ENCODE results near the gene AHSA1. TPM values are rescaled to one million over a fixed set of nuclear protein-coding genes. Genes with fewer than 3 reads are reported as not detected.

Gene AHSA1
- total RNA-seq, 4 donors from 2014 or later = 91.8 to 1,536 (median 141) TPM

GRCh38 chr14:77508876-77509275, 51.0 kb downstream of the AHSA1 start:
- TF ChIP-seq CTCF (IDR thresholded peaks at IDR 0.05) (no peak), POLR2A (IDR thresholded peaks at IDR 0.05) (no peak)
- Histone ChIP-seq H3K4me1 (no peaks in the 10 kb centered on the region), H3K36me3 (no peaks in the 10 kb centered on the region), H3K4me3 (no peak overlapping the region), H3K9me3 (no peaks in the 10 kb centered on the region), H3K27ac (peak overlapping the region; percentile 73 to 85), H3K27me3 (no peaks in the 10 kb centered on the region)
- no peak for DNase-seq
- intact Hi-C loops (cut with DNase I; ENCODE audit: low total_unique reads) = no loop called here

GRCh38 chr14:77509366-77509765, 51.5 kb downstream of the AHSA1 start:
- no peaks in the 10 kb centered on the region for H3K27me3 ChIP-seq
- intact Hi-C loops (cut with DNase I; ENCODE audit: low total_unique reads) = no loop called here
- TF ChIP-seq POLR2A (IDR thresholded peaks at IDR 0.05) (no peak), CTCF (IDR thresholded peaks at IDR 0.05) (no peak)
- H3K27ac ChIP-seq = peak overlapping the region in 1 of 2 donors; percentile 73
- no peaks in the 10 kb centered on the region for H3K36me3 ChIP-seq
- no peaks in the 10 kb centered on the region for H3K4me1 ChIP-seq
- no peak for DNase-seq
- H3K4me3 ChIP-seq = no peak overlapping the region
- no peaks in the 10 kb centered on the region for H3K9me3 ChIP-seq

- intact Hi-C loops (cut with DNase I; ENCODE audit: low total_unique reads) = no loop called here
- H3K4me1 ChIP-seq = no peaks in the 10 kb centered on the region
- no peak overlapping the region for H3K4me3 ChIP-seq
- DNase-seq = no peak
- H3K27me3 ChIP-seq = no peaks in the 10 kb centered on the region
- H3K36me3 ChIP-seq = no peaks in the 10 kb centered on the region
- no peak overlapping the region for H3K27ac ChIP-seq
- TF ChIP-seq CTCF (IDR thresholded peaks at IDR 0.05) (no peak), POLR2A (IDR thresholded peaks at IDR 0.05) (no peak)
- no peaks in the 10 kb centered on the region for H3K9me3 ChIP-seq
Observed at GRCh38 chr14:77511486-77512162, 53.7 kb downstream of the AHSA1 start.

- Histone ChIP-seq H3K27ac (no peak overlapping the region), H3K4me3 (no peak overlapping the region), H3K4me1 (no peaks in the 10 kb centered on the region), H3K9me3 (no peaks in the 10 kb centered on the region), H3K36me3 (no peaks in the 10 kb centered on the region), H3K27me3 (no peaks in the 10 kb centered on the region)
- no peak for DNase-seq
- TF ChIP-seq POLR2A (IDR thresholded peaks at IDR 0.05) = no peak
- TF ChIP-seq CTCF (IDR thresholded peaks at IDR 0.05) = no peak
- intact Hi-C loops (cut with DNase I; ENCODE audit: low total_unique reads) = no loop called here
Observed at GRCh38 chr14:77516126-77516525, 58.2 kb downstream of the AHSA1 start.

Small RNA genes within 50 kb of the gene (small RNA-seq; reads per million reads assigned to genes)
- not detected for gene RF00404

Other genes starting within 250 kb of the AHSA1 start
- not detected for gene NGB, start 186.9 kb upstream of the AHSA1 start, total RNA-seq
- gene POMT2, start 137.2 kb upstream of the AHSA1 start, total RNA-seq = 10 to 100 TPM in 3 of 4 donors, 1 to 10 TPM in 1; 2.1 to 72.2 (median 27.9) TPM
- 10 to 100 TPM in 2 of 4 donors, 1 to 10 TPM in 2; 1.8 to 24.4 (median 8.4) TPM for gene GSTZ1, start 137.1 kb upstream of the AHSA1 start, total RNA-seq
- gene TMED8, start 81.0 kb upstream of the AHSA1 start, total RNA-seq = 10 to 100 TPM in 2 of 4 donors, 1 to 10 TPM in 2; 4.4 to 16.6 (median 10.5) TPM
- 1 to 10 TPM in 1 of 4 donors, under 1 TPM in 2, not detected in 1; under 0.01 to 3.1 (median 0.55) TPM for gene SAMD15, start 80.7 kb upstream of the AHSA1 start, total RNA-seq
- gene NOXRED1, start 34.6 kb upstream of the AHSA1 start, total RNA-seq = under 1 TPM in 2 of 4 donors, not detected in 2; 0.41 to 0.76 TPM
- 10 to 100 TPM in 3 of 4 donors, 1 to 10 TPM in 1; 7.4 to 54.1 (median 23.6) TPM for gene VIPAS39, start 492 bp upstream of the AHSA1 start, total RNA-seq
- 1 to 10 TPM in 1 of 4 donors, under 1 TPM in 1, not detected in 2; 0.69 to 1.5 TPM for gene ISM2, start 40.7 kb downstream of the AHSA1 start, total RNA-seq
- gene SPTLC2, start 158.5 kb downstream of the AHSA1 start, total RNA-seq = 10 to 100 TPM; 12.3 to 64.2 (median 32.1) TPM
- 10 to 100 TPM in 3 of 4 donors, 1 to 10 TPM in 1; 5.3 to 36.4 (median 16.7) TPM for gene ALKBH1, start 249.9 kb downstream of the AHSA1 start, total RNA-seq